Measurements from ENCODE around the gene ADCY9. TPM values are rescaled to one million over a fixed set of nuclear protein-coding genes. Genes with fewer than 3 reads are reported as not detected.

Gene ADCY9
- total and polyA plus RNA-seq, 12 donors = 11.5 to 57.6 (median 42.7) TPM

DNA sequence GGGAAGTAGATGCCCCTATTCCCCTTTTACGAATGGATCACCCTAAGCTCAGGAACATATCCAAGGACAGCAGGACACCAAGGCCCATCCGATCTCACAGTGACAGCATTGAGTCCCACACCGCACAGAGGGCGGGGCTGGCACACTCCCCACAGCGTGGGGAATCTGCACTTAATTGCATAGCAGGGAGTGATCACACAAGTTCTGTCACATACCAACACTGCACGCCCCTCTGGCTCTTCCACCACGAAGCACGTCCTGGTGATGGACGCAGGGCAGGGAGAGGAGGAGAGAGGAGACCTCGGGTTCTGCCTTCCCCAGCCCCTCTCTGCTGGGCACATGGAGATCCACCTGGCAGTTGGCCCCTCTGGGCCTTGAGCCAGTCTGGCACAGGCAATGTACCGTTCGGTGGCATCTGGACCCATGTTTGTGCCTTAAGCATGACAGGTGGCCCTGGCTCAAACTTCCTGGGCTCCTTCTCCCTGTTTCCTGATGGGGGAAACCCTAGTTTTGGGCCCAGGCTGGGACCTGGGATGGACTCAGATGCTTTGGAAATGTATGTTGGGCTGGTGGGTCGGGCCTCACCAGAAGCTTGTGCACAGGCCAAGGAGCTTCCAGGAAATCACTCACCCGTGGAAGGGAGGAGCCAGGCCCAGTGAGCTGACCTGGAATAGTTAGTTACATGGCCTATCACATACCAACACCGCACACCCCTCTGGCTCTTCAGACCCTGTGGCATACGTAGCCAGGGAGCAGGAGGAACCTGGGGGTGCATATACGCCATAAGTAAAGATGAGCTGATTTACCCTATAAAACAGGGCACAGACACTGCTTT is 200.6 kb downstream of the ADCY9 start:
- TF ChIP-seq, protein P1, sequence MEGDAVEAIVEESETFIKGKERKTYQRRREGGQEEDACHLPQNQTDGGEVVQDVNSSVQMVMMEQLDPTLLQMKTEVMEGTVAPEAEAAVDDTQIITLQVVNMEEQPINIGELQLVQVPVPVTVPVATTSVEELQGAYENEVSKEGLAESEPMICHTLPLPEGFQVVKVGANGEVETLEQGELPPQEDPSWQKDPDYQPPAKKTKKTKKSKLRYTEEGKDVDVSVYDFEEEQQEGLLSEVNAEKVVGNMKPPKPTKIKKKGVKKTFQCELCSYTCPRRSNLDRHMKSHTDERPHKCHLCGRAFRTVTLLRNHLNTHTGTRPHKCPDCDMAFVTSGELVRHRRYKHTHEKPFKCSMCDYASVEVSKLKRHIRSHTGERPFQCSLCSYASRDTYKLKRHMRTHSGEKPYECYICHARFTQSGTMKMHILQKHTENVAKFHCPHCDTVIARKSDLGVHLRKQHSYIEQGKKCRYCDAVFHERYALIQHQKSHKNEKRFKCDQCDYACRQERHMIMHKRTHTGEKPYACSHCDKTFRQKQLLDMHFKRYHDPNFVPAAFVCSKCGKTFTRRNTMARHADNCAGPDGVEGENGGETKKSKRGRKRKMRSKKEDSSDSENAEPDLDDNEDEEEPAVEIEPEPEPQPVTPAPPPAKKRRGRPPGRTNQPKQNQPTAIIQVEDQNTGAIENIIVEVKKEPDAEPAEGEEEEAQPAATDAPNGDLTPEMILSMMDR (IDR thresholded peaks at IDR 0.05) = no peak
- H3K27ac ChIP-seq = no peak overlapping the region
- no peaks in the 10 kb centered on the region for H3K27me3 ChIP-seq
- no peaks in the 10 kb centered on the region for H3K4me1 ChIP-seq
- H3K4me3 ChIP-seq = no peak overlapping the region
- no peaks in the 10 kb centered on the region for H3K36me3 ChIP-seq
- 84 to 86% methylated on average over 17 of the region's 17 CpGs for WGBS, 2 donors
- ATAC-seq (peak in 1 of 8 donors; percentile 34), DNase-seq (no peak)
- intact Hi-C loops (cut with DNase I) = no loop called here
- H3K9me3 ChIP-seq = peaks cover 0 to 29% (median 4%) of the 10 kb centered on the region in 11 donors

DNA sequence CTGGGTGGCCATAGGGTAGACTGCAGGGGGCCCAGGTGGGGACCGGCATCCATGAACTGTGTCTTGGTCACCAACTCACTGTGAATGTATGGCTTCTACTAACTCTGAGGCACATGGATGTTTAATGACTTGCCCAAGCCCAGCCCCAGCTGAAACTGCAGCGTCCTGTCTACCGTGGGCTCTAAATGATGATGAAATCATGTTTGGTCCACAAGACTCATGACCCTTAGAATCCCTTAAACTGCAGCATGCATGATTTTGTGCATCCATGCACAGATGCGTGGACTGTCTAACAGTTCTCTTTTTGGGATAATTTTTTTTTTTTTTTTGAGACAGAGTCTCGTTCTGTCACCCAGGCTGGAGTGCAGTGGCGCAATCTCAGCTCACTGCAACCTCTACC is 203.3 kb downstream of the ADCY9 start:
- Histone ChIP-seq H3K27me3 (no peaks in the 10 kb centered on the region), H3K9me3 (peaks cover 0 to 11% (median 0%) of the 10 kb centered on the region in 11 donors), H3K36me3 (no peaks in the 10 kb centered on the region), H3K4me3 (no peak overlapping the region), H3K27ac (no peak overlapping the region), H3K4me1 (no peaks in the 10 kb centered on the region)
- no peak for ATAC-seq
- TF ChIP-seq, protein P1 (IDR thresholded peaks at IDR 0.05) = no peak
- WGBS, 2 donors = 79 to 89% methylated on average over 6 of the region's 6 CpGs
- intact Hi-C loops (cut with DNase I) = no loop called here
- no peak for DNase-seq

Other genes starting within 250 kb of the ADCY9 start
- gene CREBBP, start 235.7 kb downstream of the ADCY9 start, total RNA-seq = 10 to 100 TPM; 29.5 to 51.5 (median 41.4) TPM
- gene CREBBP, start 235.7 kb downstream of the ADCY9 start, polyA plus RNA-seq = 10 to 100 TPM in 1 of 2 donors, 1 to 10 TPM in 1; 6.3 to 21.8 TPM
- 100 to 1,000 TPM; 443 to 587 (median 486) TPM for gene SRL, start 125.6 kb upstream of the ADCY9 start, total RNA-seq
- 100 to 1,000 TPM; 161 to 224 TPM for gene SRL, start 125.6 kb upstream of the ADCY9 start, polyA plus RNA-seq
- 1 to 10 TPM; 1.8 to 6.6 (median 3.1) TPM for gene TFAP4, start 156.6 kb upstream of the ADCY9 start, total RNA-seq
- gene TFAP4, start 156.6 kb upstream of the ADCY9 start, polyA plus RNA-seq = 1 to 10 TPM; 2.0 to 4.6 TPM
- gene GLIS2, start 199.6 kb upstream of the ADCY9 start, total RNA-seq = 10 to 100 TPM in 8 of 10 donors, 1 to 10 TPM in 2; 9.0 to 16.9 (median 14.9) TPM
- 10 to 100 TPM in 1 of 2 donors, 1 to 10 TPM in 1; 6.9 to 13.1 TPM for gene GLIS2, start 199.6 kb upstream of the ADCY9 start, polyA plus RNA-seq
- 10 to 100 TPM; 44.2 to 75.0 (median 55.6) TPM for gene PAM16, start 234.9 kb upstream of the ADCY9 start, total RNA-seq
- 100 to 1,000 TPM; 136 to 288 TPM for gene PAM16, start 234.9 kb upstream of the ADCY9 start, polyA plus RNA-seq